MG63 (cell line): ENCODE results near the gene PNPT1. TPM values are rescaled to one million over a fixed set of nuclear protein-coding genes. Genes with fewer than 3 reads are reported as not detected.

Experiments used
- total RNA-seq: library from RNA; depleted of rRNA; stranded (reverse); fragments of >200 nt; shearing (Covaris generic); gene quantifications from 2 replicates; pipeline ENCODE4 v1.2.3, GENCODE V29; 2014; ENCODE audit warnings: low replicate concordance; rRNA removed

PNPT1 gene
- total RNA-seq, 1 experiment from 2014 or later: 32.7 TPM

Other genes with a start within 250 kb of the PNPT1 start
- 43.6 and 53.6 TPM in 2 replicates for gene CFAP36, start 174.1 kb downstream of the PNPT1 start, total RNA-seq
- 12.6 and 23.4 TPM in 2 replicates for gene PPP4R3B, start 76.2 kb downstream of the PNPT1 start, total RNA-seq
- 69.2 and 70.3 TPM in 2 replicates for gene EFEMP1, start 229.9 kb upstream of the PNPT1 start, total RNA-seq